ENCODE data around the gene SLC4A11. TPM values are rescaled to one million over a fixed set of nuclear protein-coding genes. Genes with fewer than 3 reads are reported as not detected.
A peak's percentile ranks its signal among the peaks of the same experiment; 100 is the strongest.

The SLC4A11 gene
- total RNA-seq, 4 donors from 2014 or later, result 0.20 to 1.4 (median 0.69) TPM

DNA sequence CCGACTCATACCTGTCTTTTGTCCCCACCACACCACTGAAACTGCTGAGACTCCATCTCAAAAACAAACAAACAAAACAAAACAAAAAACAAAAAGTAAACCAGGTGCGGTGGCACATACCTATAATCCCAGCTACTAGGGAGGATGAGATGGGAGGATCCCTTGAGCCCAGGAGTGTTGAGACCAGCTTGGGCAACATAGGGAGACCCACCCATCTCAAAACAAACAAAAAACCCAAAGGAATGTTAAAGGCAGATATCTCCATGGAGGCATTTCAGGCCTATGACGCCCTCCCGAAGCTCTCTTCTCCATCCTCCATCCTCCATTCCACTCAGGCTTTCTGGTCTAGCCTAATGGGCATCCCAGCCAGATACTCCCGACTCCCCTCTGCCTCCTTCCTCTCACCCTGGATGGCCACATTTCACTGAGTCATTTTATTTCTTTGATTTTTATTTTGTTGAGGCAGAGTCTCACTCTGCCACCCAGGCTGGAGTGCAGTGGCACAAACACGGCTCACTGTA is 3.2 kb upstream of the SLC4A11 start:
- Histone ChIP-seq H3K4me1 (peaks cover 6 to 25% (median 18%) of the 10 kb centered on the region in 4 donors), H3K4me3 (no peak overlapping the region), H3K36me3 (no peaks in the 10 kb centered on the region), H3K27ac (no peak overlapping the region), H3K27me3 (peaks cover 82% of the 10 kb centered on the region), H3K9me3 (no peaks in the 10 kb centered on the region)
- intact Hi-C loops (cut with DNase I; ENCODE audit: low total_unique reads) (no loop called here), in situ Hi-C loops (cut with MboI; ENCODE audit: low pct_ligation_motif_present in 1 of 4, low pct_unique_long_range_greater_than_20kb in 1 of 4, low sequenced_read_pairs in 3 of 4) (no loop called here)
- 43 to 58% methylated on average over 2 to 6 of the region's 6 CpGs for WGBS, 2 donors (ENCODE audit: low coverage in 1 of 2)
- no peak for DNase-seq
- TF ChIP-seq POLR2A (IDR thresholded peaks at IDR 0.05) (no peak), EP300 (IDR thresholded peaks at IDR 0.05; ENCODE audit: low read depth) (no peak), POLR2AphosphoS5 (IDR thresholded peaks at IDR 0.05) (no peak)
- TF ChIP-seq, protein P1, sequence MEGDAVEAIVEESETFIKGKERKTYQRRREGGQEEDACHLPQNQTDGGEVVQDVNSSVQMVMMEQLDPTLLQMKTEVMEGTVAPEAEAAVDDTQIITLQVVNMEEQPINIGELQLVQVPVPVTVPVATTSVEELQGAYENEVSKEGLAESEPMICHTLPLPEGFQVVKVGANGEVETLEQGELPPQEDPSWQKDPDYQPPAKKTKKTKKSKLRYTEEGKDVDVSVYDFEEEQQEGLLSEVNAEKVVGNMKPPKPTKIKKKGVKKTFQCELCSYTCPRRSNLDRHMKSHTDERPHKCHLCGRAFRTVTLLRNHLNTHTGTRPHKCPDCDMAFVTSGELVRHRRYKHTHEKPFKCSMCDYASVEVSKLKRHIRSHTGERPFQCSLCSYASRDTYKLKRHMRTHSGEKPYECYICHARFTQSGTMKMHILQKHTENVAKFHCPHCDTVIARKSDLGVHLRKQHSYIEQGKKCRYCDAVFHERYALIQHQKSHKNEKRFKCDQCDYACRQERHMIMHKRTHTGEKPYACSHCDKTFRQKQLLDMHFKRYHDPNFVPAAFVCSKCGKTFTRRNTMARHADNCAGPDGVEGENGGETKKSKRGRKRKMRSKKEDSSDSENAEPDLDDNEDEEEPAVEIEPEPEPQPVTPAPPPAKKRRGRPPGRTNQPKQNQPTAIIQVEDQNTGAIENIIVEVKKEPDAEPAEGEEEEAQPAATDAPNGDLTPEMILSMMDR (IDR thresholded peaks at IDR 0.05), result no peak

DNA sequence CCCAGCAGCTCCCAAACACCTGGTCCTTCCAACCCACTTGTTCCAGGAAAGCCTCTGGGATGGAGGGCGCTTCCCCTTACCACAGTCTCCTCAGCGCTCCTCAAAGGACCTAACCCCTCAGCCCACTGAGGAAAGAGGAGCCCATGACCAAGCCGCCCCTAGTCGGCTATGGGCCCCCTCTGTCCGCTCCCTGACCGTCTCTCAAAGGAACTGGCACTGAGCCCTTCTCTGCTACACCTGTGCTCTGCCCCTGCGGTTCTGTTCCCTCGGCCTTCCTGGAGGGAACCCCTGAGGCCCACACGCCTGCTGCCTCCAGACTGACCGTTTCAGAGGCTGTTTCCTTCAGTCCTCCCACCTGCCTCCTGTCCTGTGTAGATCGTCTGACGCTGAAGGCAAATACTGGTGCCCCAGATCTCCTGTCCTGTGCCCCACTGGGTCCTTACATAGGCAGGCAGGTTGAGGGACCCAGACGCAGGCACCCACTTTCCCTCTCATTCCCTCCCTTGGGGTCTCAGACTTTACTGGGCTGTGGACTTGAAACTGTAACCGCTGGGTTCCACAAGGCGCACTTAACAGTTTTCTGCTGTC is 1.9 kb upstream of the SLC4A11 start:
- WGBS, 2 donors (ENCODE audit: low coverage in 1 of 2), result 78 to 100% methylated on average over 1 to 15 of the region's 15 CpGs
- in situ Hi-C loops (cut with MboI; ENCODE audit: low pct_ligation_motif_present in 1 of 4, low pct_unique_long_range_greater_than_20kb in 1 of 4, low sequenced_read_pairs in 3 of 4), result no loop called here
- no peak overlapping the region for H3K27ac ChIP-seq
- H3K36me3 ChIP-seq, result no peaks in the 10 kb centered on the region
- no peak for DNase-seq
- TF ChIP-seq POLR2AphosphoS5 (IDR thresholded peaks at IDR 0.05) (no peak), POLR2A (IDR thresholded peaks at IDR 0.05) (no peak), EP300 (IDR thresholded peaks at IDR 0.05; ENCODE audit: low read depth) (no peak)
- TF ChIP-seq, protein P1 (IDR thresholded peaks at IDR 0.05), result no peak
- peaks cover 6 to 25% (median 18%) of the 10 kb centered on the region in 4 donors for H3K4me1 ChIP-seq
- H3K27me3 ChIP-seq, result peaks cover 86% of the 10 kb centered on the region
- H3K4me3 ChIP-seq, result no peak overlapping the region
- no peaks in the 10 kb centered on the region for H3K9me3 ChIP-seq
- intact Hi-C loops (cut with DNase I; ENCODE audit: low total_unique reads), result no loop called here

DNA sequence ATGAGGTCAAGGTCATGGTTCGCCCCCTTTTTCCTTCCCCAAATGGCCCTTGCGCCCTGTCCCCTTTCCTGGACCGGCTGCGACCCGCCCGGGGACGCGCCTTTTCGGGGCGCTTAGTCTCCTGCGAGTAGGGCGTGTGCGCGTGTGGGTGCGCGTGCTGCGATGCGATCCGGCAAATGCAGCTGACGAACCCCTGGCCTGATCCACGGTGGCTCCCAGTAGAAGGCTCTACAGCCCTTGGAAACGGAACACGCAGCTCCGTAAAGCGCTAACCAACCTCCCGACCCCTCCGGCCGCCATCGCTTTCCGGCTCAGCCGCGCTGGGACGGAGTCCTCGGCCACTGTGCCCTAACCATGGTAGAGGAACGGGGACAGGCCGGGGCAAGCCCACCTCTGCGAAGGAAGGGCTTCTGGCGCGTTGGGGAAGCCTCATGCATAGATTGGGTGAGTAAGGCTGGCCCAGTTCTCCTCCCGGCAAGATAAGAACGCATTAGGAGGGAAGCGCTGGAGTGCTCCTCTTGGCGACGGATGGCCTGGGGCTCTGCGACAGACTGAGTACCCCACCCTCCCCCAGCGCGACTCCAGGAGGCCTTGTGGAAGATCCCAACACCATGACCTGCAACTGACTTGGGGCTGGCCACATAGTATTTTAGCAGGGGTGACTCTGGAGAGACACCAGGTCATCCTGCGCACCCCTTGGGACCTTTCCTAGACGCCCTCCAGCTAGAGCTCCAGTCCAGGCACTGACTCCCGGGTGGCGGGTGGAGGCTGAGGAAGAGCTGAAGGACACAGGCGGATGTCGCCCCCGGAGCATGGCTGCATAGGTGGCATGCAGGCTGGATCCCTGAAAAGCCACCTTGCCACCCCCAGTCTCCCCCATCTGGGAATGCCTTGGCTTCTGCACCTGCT is 1.1 kb upstream of the SLC4A11 start:
- in situ Hi-C loops (cut with MboI; ENCODE audit: low pct_ligation_motif_present in 1 of 4, low pct_unique_long_range_greater_than_20kb in 1 of 4, low sequenced_read_pairs in 3 of 4), result no loop called here

More for the DNA sequence above, 1.1 kb upstream of the SLC4A11 start:
- Histone ChIP-seq H3K9me3 (no peaks in the 10 kb centered on the region), H3K27ac (no peak overlapping the region), H3K4me3 (peak overlapping the region; percentile 47 to 83 (median 61)), H3K36me3 (no peaks in the 10 kb centered on the region), H3K4me1 (peaks cover 6 to 25% (median 18%) of the 10 kb centered on the region in 4 donors), H3K27me3 (peaks cover 93% of the 10 kb centered on the region)
- WGBS, 2 donors (ENCODE audit: low coverage in 1 of 2), result 19% methylated on average over 49 of the region's 54 CpGs; no CpG with 5 or more reads in 1 of the 2 donors
- intact Hi-C loops (cut with DNase I; ENCODE audit: low total_unique reads), result no loop called here
- no peak for DNase-seq
- TF ChIP-seq POLR2AphosphoS5 (IDR thresholded peaks at IDR 0.05) (no peak), POLR2A (IDR thresholded peaks at IDR 0.05) (no peak), EP300 (IDR thresholded peaks at IDR 0.05; ENCODE audit: low read depth) (no peak)
- TF ChIP-seq, protein P1 (IDR thresholded peaks at IDR 0.05), result no peak
